22Rv1 (cell line): ENCODE measurements around the gene FAM107A.

Experiments used
- ZFX ChIP-seq: fragments of 450-650 bp; IDR thresholded peaks from 2 replicates; pipeline ENCODE4 v1.6.1; 2017; ENCODE audit warnings: antibody characterized with exemption, borderline replicate concordance
- TF ChIP-seq, protein P1 (sequence below): fragments of 450-650 bp; IDR thresholded peaks from 2 replicates; pipeline ENCODE4 v1.5.1; 2017; ENCODE audit warnings: mild to moderate bottlenecking

DNA sequence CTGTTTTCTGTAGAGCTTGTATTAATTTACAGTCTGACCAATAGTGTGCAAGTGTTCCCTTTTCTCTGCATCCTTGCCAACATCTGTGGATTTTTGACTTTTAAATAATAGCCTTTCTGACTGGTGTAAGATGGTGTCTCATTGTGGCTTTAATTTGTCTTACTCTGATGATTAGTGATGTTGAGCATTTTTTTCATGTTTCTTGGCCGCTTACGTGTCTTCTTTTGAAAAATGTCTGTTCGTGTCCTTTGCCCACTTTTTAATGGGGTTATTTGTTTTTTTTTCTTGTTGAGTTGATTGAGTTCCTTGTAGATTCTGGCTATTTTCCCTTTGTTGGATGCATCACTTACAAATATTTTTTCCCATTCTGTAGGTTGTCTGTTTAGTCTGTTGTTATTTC is 32.6 kb downstream of the FAM107A start:
- TF ChIP-seq ZFX, result no peak
- TF ChIP-seq, protein P1, sequence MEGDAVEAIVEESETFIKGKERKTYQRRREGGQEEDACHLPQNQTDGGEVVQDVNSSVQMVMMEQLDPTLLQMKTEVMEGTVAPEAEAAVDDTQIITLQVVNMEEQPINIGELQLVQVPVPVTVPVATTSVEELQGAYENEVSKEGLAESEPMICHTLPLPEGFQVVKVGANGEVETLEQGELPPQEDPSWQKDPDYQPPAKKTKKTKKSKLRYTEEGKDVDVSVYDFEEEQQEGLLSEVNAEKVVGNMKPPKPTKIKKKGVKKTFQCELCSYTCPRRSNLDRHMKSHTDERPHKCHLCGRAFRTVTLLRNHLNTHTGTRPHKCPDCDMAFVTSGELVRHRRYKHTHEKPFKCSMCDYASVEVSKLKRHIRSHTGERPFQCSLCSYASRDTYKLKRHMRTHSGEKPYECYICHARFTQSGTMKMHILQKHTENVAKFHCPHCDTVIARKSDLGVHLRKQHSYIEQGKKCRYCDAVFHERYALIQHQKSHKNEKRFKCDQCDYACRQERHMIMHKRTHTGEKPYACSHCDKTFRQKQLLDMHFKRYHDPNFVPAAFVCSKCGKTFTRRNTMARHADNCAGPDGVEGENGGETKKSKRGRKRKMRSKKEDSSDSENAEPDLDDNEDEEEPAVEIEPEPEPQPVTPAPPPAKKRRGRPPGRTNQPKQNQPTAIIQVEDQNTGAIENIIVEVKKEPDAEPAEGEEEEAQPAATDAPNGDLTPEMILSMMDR, result no peak
